Brain microvascular endothelial cell (primary cell): ENCODE data around the gene KDSR.

Experiments used
- DNase-seq: peaks from one replicate; pipeline ENCODE4 v3.0.0-alpha.2; 2020
- H3K27ac ChIP-seq: fragments of 250-450 bp; sonication (Bioruptor Pico); 2 replicates; pipeline ENCODE4 v1.5.1; 2020; ENCODE audit warnings: mild to moderate bottlenecking, moderate library complexity
- H3K27me3 ChIP-seq: fragments of 250-450 bp; sonication (Bioruptor Pico); replicated peaks from 2 replicates; pipeline ENCODE4 v1.5.1; 2020; ENCODE audit warnings: mild to moderate bottlenecking
- H3K36me3 ChIP-seq: fragments of 250-450 bp; sonication (Bioruptor Pico); replicated peaks from 2 replicates; pipeline ENCODE4 v1.5.1; 2020; ENCODE audit warnings: mild to moderate bottlenecking
- H3K4me3 ChIP-seq: 2 replicates; pipeline ENCODE4 v1.5.1; 2011; ENCODE audit warnings: low read depth, mild to moderate bottlenecking, control low read depth, low read length, moderate library complexity
- CTCF ChIP-seq: IDR thresholded peaks from 2 replicates; pipeline ENCODE4 v1.5.1; 2011; ENCODE audit warnings: low read depth, mild to moderate bottlenecking, moderate library complexity, low read length, control low read depth, inconsistent platforms; ENCODE audit errors: missing control alignments
- in situ Hi-C: cut with HindIII; loops from 2 replicates; pipeline ENCODE4 v1.10.0; 2017; ENCODE audit warnings: low sequenced_read_pairs, low pct_ligation_motif_present

KDSR gene

DNA sequence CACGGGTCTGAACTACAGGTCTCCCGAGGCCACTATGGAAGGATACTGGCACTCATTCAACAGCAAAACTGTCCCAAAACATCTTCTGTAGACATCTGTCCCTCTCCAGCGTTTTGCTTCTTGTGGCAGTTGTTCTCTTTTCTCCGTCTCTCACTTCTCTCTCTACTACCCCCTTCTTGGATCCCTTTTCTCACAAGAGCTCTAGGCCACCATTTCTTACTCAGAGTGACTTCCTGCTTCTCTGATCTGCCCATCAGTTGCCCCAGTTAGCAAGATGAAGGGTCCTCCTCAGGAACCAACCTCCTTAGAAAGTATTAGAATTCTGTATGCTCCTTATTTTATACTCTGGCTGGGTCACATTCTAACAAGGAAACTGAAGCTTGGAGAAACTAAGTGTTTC lies 80.1 kb downstream of the KDSR start:
- in situ Hi-C loops: no loop called here
- Histone ChIP-seq H3K27ac (no peak overlapping the region), H3K36me3 (no peaks in the 10 kb centered on the region), H3K4me3 (no peak overlapping the region), H3K27me3 (no peaks in the 10 kb centered on the region)
- TF ChIP-seq CTCF: no peak
- no peak for DNase-seq

- Histone ChIP-seq H3K27me3 (no peaks in the 10 kb centered on the region), H3K36me3 (no peaks in the 10 kb centered on the region), H3K4me3 (no peak overlapping the region), H3K27ac (no peak overlapping the region)
- TF ChIP-seq CTCF: no peak
- in situ Hi-C loops: no loop called here
- DNase-seq: no peak
Observed at GRCh38 chr18:63284827-63285733, 81.9 kb downstream of the KDSR start.

DNA sequence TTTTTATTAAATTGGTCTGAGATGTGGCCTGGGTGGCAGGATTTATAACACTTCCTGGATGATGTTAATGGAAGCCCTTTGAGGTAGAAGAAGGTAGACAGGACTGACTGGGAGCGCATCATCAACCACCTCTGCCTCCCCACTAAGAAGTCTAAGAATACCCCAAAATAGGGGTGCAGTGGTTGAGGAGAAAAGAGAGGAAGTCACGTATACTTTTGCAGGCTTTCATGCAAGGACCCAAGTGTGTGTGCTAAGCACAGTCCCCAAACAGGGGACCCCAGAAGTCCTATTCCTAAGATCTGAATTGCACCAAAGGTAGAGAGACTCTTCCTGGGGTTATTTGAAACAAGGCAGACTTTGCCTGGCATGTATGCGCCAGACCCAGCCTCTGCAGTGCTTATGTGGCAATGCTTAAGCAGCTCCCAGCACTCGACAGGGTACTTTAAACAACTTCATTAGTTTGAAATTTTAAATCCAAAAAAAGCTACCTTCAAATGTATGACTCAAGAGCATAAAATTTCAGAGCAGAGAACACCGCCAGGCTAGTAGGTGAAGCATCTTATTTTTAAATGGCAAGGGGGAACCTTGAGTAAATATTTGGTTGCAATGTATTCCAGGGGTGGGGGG lies 82.7 kb downstream of the KDSR start:
- in situ Hi-C loops: no loop called here
- no peak for TF ChIP-seq CTCF
- Histone ChIP-seq H3K27me3 (no peaks in the 10 kb centered on the region), H3K27ac (no peak overlapping the region), H3K36me3 (no peaks in the 10 kb centered on the region), H3K4me3 (no peak overlapping the region)
- no peak for DNase-seq

GRCh38 chr18:63283305-63284094 lies 83.5 kb downstream of the KDSR start:
- no peak for TF ChIP-seq CTCF
- Histone ChIP-seq H3K27me3 (no peaks in the 10 kb centered on the region), H3K36me3 (no peaks in the 10 kb centered on the region), H3K4me3 (no peak overlapping the region), H3K27ac (no peak overlapping the region)
- in situ Hi-C loops: no loop called here
- no peak for DNase-seq

DNA sequence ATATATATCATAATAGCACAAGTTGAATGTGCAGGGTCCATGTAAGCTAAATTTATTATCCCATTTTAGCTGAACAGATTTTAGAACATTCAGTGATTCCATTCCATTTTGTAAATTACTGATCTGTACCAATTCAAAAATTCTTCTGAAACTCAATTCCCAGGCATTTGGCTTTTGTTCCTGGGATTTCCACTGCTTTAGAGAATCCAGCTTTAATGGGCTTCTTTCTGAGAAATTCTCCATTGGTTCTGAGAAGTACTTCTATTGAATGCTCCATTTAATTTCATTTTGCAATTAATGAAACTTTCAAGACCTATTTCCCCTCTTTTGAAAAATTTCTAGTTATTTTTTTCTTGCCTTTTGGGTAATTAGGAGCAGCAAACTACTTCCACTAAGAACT lies 84.2 kb downstream of the KDSR start:
- TF ChIP-seq CTCF: no peak
- in situ Hi-C loops: no loop called here
- no peak for DNase-seq
- Histone ChIP-seq H3K27ac (no peak overlapping the region), H3K4me3 (no peak overlapping the region), H3K36me3 (no peaks in the 10 kb centered on the region), H3K27me3 (no peaks in the 10 kb centered on the region)
